HPDE6-E6E7 (cell line): Measurements from ENCODE around the gene CROCC2.

Experiments used
- DNase-seq: peaks from one replicate; pipeline ENCODE4 v3.0.0; 2011; ENCODE audit warnings: missing footprints; ENCODE audit errors: extremely low spot score

Gene CROCC2

DNA sequence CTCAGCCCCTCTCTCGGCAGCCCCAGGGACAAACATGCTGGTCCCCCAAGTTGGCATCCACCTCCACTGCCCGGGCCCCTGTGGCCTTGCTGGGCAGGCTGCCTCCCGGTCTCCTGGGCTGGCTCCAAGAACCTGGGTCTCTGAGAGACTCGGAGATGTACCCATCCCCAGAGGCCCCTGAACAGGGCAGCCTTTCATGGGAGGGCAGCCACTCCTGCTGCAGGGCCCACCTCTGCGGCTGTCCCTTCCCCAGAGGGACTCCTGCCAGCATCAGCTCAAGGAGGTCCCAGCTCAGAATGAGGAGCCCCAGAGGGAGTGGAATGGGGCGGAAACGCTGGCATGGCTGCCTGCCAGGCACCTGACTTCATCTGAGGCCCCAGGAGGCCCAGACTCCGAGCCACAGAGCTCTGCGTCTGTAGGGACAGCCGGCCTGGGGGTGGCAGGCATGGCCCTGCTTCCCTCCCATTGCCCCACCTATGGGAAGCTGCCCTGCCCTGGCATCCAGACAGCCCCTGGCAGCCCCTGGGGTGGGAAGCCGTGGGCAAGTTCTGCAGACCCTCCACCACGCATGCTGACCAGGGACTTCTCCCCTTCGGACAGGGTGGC, 857 bp upstream of the CROCC2 start:
- no peak for DNase-seq

DNA sequence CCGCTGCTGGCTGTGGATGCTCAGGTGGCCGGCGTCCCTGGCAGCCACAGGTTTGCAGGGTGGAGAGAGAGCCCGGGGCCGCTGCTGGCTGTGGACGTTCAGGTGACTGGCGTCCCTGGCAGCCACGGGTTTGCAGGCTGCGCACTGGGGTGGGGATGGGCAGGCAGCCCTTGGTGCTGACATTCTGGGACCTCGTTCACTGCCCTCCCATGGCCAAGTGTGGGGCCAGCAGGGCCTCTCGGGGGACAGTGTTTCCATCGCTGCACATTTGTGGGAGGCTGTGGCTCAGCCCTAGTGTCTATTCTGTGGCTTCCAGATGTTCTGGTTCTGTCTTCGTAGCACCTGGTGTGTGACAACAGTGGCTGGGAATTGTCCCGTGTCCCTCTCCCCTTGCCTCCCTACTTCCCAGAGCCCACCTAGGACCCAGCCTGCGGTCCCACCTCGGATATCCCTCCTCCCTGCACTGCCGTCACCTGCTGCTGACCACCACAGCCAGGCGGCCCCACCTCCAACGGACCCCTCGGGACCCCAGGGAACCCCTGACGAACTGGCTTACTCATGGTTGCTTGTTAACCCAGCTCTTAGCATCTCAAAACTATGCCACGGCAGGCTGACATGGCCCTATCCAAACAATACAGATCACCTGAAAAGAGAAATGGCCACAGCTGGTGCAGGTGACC, 915 bp downstream of the CROCC2 start:
- DNase-seq, result no peak

- no peak for DNase-seq
Measured at GRCh38 chr2:240909216-240909974, 3.3 kb downstream of the CROCC2 start.

- no peak for DNase-seq
Measured at GRCh38 chr2:240911641-240912265, 5.6 kb downstream of the CROCC2 start.

GRCh38 chr2:240912878-240913809, 7.0 kb downstream of the CROCC2 start:
- DNase-seq, result no peak

- no peak for DNase-seq
Measured at GRCh38 chr2:240913810-240914644, 7.9 kb downstream of the CROCC2 start.

- no peak for DNase-seq
Measured at GRCh38 chr2:240914645-240915525, 8.7 kb downstream of the CROCC2 start.

GRCh38 chr2:240915526-240916341, 9.6 kb downstream of the CROCC2 start:
- DNase-seq, result no peak

DNA sequence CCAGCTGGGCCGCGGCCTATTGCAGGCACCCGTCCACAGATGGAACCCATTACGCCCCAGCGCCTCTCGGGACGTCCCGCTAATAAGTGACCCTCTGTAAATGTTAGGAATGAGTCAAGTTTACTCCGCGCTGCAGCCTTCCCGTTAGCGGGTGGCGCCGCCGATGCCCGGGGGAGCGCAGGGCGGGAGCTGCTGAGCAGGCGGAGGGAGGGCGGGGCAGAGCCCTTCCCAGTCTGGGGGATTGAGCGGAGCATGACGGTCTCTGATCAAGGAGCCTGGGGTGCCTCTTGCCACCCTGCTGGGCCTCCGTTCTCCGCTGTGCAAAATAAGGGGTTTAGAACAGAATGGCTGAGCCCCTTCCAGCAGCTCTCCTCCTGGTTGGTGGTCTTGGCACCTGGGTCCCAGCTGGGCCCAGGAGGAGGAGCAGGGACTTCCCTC, 10.5 kb downstream of the CROCC2 start:
- no peak for DNase-seq

DNA sequence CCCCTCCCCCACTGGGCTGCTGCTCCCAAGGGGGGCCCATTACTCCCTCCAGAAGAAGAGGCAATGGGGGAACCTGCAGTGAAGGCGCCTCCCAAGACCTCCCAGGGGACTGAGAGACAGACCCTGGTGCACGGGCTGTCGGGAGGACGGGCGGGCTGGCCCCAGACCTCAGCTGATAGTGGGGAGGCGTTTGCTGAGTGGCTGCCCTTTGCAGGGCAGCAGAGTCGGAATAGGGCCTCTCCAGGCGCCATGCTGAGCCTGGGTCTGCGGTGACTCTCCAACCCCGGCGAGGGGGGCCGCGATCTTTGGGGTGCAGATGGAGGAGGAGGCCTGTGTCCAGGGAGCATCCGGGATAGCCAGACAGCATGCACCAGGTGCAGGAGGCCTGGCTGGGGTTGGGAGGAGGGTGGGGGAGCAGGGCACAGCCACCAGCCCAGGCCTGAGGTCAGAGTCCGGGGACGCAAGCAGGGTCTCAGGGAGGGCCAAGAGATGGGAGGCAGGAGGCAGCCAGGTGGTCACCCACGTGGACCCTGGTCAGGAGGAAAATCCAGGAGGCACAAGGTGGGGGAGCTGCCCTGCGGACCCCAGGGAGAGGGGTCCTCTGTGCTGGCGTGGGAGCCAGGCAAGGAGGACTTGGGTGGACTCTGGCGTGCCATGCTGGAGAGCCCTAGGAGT, 11.0 kb downstream of the CROCC2 start:
- DNase-seq, result no peak

DNA sequence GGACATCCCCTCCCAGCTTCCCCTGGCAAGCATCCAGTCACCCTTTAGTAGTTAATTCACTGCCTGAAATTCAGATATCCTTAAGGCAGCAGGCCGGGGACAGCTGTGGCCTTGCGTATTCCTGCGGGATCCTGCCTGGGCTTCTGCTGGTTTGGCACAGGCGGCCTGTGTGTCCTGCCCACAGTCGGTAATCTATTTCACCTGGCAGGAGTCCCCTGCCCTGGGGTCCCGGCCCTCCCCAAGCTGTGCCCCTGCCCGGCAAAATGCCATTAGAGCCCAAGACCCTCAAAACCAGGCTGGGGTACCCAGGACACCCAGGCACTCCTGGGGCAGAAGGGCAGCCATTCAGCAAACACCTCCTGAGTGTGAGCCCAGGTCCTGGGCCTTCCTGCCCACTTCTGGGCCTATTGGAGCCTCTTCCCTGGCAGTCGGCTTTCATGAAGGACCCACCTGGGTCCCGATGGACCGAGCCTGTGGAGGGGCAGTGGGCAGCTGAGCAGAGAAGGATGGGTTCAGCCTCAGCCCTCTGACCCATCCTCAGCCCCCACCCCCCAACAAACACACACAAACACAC, 11.6 kb downstream of the CROCC2 start:
- DNase-seq, result no peak

DNA sequence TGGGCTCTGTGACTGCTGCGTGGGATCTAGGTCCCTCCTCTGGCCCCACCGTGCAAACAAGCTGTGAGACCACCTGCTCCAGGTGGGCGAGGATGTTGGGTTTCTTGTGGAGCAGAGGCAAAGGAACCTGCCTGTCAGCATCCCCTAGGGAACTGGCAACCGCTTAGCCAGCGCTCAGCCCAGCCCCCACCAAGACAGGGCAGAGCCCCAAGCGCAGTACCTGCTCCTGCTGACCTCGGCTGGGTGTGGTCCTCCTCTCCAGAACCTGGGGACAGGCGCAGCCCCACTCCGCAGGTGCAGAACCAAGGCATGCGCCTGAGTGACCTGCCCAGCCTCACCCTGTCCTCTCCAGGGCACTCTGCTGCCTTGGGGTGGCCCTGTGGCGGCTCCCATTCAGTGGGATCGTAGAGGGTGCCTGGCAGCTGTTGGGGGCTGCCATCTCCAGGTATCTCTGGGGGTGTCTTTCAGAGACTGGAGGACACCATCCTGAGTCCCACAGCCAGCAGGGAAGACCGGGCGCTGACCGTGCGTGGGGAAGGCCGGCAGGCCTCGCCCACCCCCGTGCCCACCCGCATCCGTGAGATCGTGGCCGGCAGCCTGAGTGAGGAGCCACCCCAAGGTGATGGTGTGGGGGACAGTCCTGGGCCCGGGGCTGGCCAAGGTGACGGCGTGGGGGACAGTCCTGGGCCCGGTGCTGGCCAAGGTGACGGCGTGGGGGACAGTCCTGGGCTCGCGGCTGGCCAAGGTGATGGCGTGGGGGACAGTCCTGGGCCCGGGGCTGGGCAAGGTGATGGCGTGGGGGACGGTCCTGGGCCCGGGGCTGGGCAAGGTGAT, 12.3 kb downstream of the CROCC2 start:
- DNase-seq, result no peak

GRCh38 chr2:240919161-240919781, 13.1 kb downstream of the CROCC2 start:
- DNase-seq, result no peak

DNA sequence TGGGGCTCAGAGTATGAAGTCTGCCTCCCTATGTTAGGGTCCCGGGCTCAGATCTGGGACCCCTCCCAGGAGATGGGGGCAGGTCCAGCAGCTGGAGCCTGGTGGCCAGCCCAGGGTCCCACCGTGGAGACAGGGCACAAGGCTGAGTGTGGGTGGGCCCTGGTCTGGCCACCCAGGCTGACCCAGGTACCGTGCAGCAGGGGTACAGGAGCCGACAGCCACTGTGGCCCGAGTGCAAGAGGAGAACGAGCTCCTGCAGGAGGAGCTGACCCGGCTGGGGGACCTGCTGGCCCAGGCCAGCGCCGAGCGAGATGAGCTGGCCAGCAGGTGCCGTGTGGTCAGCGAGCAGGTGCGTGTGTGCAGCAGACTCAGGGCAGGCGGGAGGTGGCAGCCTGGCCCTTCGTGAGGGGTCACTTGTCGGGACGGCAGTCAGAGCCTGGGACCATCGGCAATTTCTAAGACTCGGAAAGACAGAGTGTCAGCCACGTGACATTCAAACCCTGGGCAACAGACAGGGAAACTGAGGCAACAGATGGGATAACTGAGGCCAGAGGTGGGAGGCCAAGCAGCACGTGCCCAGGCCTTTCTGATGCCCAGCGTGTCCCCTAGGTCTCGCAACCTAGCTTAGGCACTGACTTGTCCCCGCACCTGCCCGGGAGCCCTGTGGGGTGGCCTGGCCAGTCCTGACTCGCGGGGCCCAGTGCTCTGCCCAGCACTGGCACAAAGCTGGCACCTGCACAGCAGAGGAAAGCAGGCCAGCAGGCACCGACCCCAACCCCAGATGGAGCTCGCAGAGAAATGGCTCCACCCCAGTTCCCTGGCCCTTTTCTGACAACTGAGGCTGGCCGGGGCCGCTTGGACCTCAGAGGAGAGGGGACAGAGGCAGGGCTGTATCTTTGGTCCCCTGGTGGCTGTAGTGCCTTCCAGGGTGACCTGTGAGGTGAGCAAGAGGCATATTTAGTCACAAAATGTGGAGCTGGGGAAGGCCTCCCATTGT, 13.9 kb downstream of the CROCC2 start:
- DNase-seq, result no peak

- no peak for DNase-seq
Measured at GRCh38 chr2:240920783-240921231, 14.7 kb downstream of the CROCC2 start.
